NB4 (cell line): ENCODE data around the gene DIP2C.

Source experiments
- CTCF ChIP-seq: IDR thresholded peaks from one replicate; pipeline ENCODE4 v1.5.1; 2012; ENCODE audit warnings: low read depth, low read length
- MYC ChIP-seq: IDR thresholded peaks from 2 replicates; pipeline ENCODE4 v1.6.1; 2011; ENCODE audit warnings: low read depth, low read length
- POLR2A ChIP-seq: IDR thresholded peaks from 2 replicates; pipeline ENCODE4 v1.6.1; 2011; ENCODE audit warnings: mild to moderate bottlenecking; ENCODE audit not compliant: insufficient read length; ENCODE audit errors: extremely low read depth
- TF ChIP-seq, protein P1 (sequence below): IDR thresholded peaks from 2 replicates; pipeline ENCODE4 v1.6.1; 2011; ENCODE audit warnings: low read depth, low read length

GRCh38 chr10:478471-479245 lies 210.8 kb downstream of the DIP2C start:
- TF ChIP-seq CTCF (no peak), POLR2A (no peak), MYC (no peak)
- TF ChIP-seq, protein P1, sequence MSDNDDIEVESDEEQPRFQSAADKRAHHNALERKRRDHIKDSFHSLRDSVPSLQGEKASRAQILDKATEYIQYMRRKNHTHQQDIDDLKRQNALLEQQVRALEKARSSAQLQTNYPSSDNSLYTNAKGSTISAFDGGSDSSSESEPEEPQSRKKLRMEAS, result no peak
